ENCODE data around the gene AKIRIN1.
"Not testable (repeated sequence)": the region's sequence is repeated elsewhere in the genome, so short reads cannot be mapped to it uniquely, and the experiment has no call there.

The AKIRIN1 gene

DNA sequence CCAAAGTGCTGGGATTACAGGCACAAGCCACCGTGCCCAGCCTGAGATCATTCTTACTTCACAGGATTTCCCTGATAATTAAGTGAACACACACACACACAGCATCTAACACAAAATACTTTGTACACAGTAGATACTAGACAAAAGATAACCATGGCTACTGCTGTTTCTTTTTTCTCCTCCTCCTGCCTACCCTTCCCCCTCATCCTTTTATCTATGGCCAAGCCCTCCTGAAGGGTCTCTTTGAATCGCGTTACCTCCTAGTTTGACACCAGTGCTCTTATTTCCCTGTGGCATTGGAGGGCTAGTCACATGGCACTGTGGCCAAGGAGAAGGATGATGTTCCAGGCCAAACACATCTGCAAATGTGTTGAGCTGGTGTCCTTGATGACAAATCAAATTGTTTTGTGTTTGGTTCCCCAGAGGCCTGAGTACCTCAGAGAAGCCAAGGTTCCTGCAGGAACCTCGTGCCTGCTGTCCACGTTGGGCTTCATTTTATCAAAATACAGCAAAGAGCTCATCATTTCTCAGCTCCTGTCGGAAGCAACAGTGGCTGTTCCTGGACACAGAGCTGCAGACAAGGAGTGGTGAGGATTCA, 55.6 kb downstream of the AKIRIN1 start:
- DNase-seq: no peak

DNA sequence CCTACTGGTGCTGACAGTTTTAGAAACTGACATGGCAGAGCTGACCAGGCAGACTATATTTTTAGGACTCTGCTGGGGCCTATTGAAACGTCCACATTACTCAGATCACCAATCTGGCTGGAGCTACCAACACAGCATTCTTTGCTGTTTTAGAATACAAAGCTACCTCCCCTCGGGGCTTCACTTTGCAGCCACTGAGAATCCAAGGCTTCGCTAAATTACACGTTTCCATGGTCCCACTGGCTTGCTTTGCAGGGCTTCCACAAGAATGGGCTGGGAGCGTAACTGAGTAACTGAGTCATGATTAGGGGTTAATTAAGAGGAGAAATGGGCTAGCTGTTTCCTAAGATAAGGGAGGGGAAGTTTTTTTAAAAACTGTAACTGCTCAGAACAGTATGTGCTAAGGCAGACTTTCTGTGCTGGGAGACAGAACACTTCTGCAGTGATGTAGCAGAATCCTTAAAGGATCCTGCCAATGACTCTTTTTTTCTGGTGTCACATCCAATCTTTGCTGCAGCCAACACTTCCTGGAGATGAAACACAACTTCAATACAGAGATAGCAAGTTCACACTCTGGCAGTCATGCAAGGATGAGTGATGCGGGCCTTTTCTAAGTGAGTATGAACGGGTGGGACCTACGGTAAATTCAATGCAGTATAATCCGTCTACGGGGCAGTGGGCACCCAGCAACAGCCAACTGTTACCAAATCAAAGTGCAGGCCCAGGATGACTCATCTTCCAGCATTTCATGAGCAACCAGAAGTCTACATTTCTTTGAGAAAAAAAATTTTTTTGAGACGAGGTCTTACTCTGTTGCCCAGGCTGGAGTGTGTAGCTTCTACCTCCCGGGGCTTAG, 56.5 kb downstream of the AKIRIN1 start:
- DNase-seq: no peak

DNA sequence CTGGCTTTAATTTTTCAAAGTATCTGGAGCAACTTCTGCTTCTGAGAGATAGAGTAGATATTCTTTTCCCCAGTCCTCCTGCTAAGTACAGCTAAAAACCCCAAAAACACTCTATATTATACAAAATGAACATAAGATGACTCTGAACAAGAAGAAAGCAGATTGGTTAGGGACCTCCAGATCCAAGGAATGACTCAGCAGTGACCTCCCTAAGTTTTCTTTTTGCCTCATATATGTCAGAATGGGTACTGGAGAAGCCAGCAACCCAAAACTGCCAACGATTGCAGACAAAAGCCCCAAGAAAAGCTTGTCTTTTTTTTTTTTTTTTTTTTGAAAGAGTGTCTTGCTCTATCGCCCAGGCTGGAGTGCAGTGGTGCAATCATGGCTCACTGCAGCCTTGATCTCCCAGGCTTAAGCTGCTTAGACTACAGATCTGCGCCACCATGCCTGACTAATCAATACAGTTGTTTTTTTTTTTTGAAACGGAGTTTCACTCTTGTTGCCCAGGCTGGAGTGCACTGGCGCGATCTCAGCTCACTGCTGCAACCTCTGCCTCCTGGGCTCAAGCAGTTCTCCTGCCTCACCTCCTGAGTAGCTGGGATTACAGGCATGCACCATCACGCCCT, 57.8 kb downstream of the AKIRIN1 start:
- no peak for DNase-seq

DNA sequence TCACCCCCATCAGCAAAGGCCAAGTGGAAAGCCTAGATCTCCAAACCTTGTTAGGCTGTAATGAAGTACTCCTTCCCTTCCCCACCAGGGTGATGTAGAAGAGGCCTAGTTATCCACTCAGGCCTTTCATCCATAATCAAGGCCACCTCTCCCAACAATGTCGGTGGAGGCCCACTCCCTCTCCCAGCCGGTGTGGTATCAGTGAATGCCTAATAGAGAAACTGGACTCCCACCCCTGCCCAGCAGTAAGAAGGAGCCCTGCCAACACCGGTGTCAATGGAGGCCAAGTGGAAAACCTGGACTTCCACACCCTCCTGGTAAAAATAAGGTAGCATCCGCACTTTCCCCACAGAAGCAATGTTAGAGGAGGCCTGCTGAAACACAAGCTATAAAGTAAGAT, 58.9 kb downstream of the AKIRIN1 start:
- no peak for DNase-seq

DNA sequence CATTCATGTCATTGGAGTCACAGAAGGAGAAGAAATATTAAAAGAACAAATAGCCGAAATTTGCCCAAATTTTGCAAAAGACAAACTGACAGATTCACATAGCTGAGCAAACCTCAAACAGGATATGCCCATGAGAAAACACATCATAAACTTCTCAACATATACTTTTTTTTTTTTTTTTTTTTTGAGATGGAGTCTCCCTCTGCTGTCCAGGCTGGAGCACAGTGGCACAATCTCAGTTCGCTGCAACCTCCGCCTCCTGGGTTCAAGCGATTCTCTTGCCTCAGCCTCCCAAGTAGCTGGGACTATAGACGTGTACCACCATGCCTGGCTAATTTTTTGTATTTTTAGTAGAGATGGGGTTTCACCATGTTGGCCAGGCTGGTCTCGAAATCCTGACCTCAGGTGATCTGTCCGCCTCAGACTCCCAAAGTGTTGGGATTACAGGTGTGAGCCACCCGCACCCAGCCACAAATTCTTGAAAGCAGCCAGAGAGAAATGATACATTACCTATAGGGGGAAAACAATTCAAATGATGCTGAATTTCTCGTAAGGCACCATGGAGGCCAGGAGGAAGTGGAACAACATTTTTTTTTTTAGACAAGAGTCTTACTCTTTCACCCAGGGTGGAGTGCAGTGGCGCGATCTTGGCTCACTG, 60.2 kb downstream of the AKIRIN1 start:
- DNase-seq: not testable (repeated sequence)

DNA sequence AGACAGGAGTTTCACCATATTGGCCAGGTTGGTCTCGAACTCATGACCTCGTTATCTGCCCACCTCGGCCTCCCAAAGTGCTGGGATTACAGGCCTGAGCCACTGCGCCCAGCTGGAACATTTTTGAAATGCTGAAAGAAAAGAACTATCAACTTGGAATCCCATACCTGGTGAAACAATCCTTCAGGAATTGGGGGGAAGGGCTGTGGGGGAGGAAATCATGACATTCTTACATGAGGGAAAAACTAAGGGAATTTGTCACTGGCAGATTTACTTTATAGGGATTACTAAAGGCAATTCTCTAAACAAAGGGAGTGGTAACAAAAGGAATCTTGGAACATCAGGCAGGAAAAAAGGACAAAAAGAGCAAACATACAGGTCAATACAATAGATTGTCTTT, 60.9 kb downstream of the AKIRIN1 start:
- no peak for DNase-seq

DNA sequence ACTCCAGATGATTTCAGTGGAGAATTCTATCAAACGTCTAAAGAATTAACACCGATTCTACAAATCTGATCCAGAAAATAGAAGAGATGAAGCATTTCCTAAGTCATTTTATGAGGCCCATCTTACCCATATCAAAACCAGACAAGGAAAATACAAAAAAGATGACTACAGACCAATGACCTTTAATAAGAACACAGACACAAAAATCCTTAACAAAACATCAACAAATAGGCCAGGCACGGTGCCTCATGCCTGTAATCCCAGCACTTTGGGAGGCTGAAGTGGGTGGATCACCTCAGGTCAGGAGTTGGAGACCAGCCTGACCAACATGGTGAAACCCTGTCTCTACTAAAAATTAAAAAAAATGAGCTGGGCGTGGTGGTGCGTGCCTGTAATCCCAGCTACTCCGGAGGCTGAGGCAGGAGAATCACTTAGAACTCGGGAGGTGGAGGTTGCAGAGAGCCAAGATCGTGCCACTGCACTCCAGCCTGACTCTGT, 64.2 kb downstream of the AKIRIN1 start:
- DNase-seq: not testable (repeated sequence)

Measured in NCI-H1436 (cell line).